Natural killer cell (primary cell): ENCODE data around the gene DAB2. TPM values are rescaled to one million over a fixed set of nuclear protein-coding genes. Genes with fewer than 3 reads are reported as not detected.

Experiments
- ATAC-seq, 3 donors: fragments of 150-1000 bp in 2 of 3; fragments of 200-7000 bp in 1 of 3; cut with Tn5 transposase; 1 replicate in 1 of 3; 2 replicates in 2 of 3; pipeline ENCODE4 v1.10.0; 2021; ENCODE audit warnings: mild to moderate bottlenecking in 2 of 3, moderate library complexity in 2 of 3
- DNase-seq, 2 donors: peaks; one replicate each; pipeline versions ENCODE4 v3.0.0 to v3.0.0-alpha.2; 2013 to 2021; ENCODE audit warnings: mixed read lengths in 1 of 2
- H3K27ac ChIP-seq: one replicate; pipeline ENCODE4 v1.5.1; 2013; ENCODE audit warnings: mild to moderate bottlenecking, low read length
- H3K27me3 ChIP-seq: one replicate; pipeline ENCODE4 v1.6.1; 2013; ENCODE audit warnings: low read length; ENCODE audit not compliant: control insufficient read depth, insufficient read depth
- H3K36me3 ChIP-seq: one replicate; pipeline ENCODE4 v1.6.1; 2013; ENCODE audit warnings: low read length; ENCODE audit not compliant: control insufficient read depth, insufficient read depth
- H3K4me1 ChIP-seq: one replicate; pipeline ENCODE4 v1.6.1; 2013; ENCODE audit warnings: low read length; ENCODE audit not compliant: control insufficient read depth, insufficient read depth
- H3K4me3 ChIP-seq: one replicate; pipeline ENCODE4 v1.5.1; 2013; ENCODE audit warnings: low read length
- H3K9me3 ChIP-seq: one replicate; pipeline ENCODE4 v1.6.1; 2013; ENCODE audit warnings: low read length; ENCODE audit not compliant: control insufficient read depth, insufficient read depth
- H3K27ac Mint-ChIP-seq, 2 donors: one replicate each; pipeline ENCODE4 v1.8.0; 2022; ENCODE audit warnings: mild to moderate bottlenecking in 2 of 2, mixed read lengths in 2 of 2, moderate library complexity in 1 of 2
- H3K27me3 Mint-ChIP-seq, 2 donors: one replicate each; pipeline ENCODE4 v1.8.0; 2022; ENCODE audit warnings: low read depth in 2 of 2, mixed read lengths in 2 of 2
- H3K36me3 Mint-ChIP-seq: one replicate; pipeline ENCODE4 v1.8.0; 2022; ENCODE audit warnings: mixed read lengths
- H3K4me1 Mint-ChIP-seq, 2 donors: one replicate each; pipeline ENCODE4 v1.8.0; 2022; ENCODE audit warnings: mixed read lengths in 2 of 2
- H3K4me3 Mint-ChIP-seq: one replicate; pipeline ENCODE4 v1.8.0; 2022; ENCODE audit warnings: mild to moderate bottlenecking, moderate library complexity, mixed read lengths
- H3K9me3 Mint-ChIP-seq, 2 donors: one replicate each; pipeline ENCODE4 v1.8.0; 2022; ENCODE audit warnings: mixed read lengths in 2 of 2
- WGBS: methylation state at CpG from one replicate; pipeline ENCODE4 v1.1.7; 2013; ENCODE audit warnings: missing lambda C conversion rate; ENCODE audit not compliant: insufficient coverage; 5-methylcytosine and 5-hydroxymethylcytosine counted together
- intact Hi-C: fragments of 100-400 bp; cut with micrococcal nuclease; formaldehyde crosslinking; loops from one replicate; pipeline ENCODE4 v1.14.2; 2022
- total RNA-seq, 4 donors: library from RNA; stranded (reverse); fragments of 120-200 nt in 1 of 4; gene quantifications; one replicate each; pipeline versions ENCODE4 v1.2.3 to v1.2.4, GENCODE V29; 2013 to 2022
- TF ChIP-seq, protein P1 (sequence below): fragments of 200-600 bp; IDR thresholded peaks from one replicate; pipeline ENCODE4 v1.8.0; 2022; ENCODE audit warnings: antibody characterized with exemption

The DAB2 gene
- total RNA-seq, 3 donors from 2014 or later (not counting 1 experiment from before 2014, with no cell fraction given): 33.0 to 53.8 (median 36.9) TPM

DNA sequence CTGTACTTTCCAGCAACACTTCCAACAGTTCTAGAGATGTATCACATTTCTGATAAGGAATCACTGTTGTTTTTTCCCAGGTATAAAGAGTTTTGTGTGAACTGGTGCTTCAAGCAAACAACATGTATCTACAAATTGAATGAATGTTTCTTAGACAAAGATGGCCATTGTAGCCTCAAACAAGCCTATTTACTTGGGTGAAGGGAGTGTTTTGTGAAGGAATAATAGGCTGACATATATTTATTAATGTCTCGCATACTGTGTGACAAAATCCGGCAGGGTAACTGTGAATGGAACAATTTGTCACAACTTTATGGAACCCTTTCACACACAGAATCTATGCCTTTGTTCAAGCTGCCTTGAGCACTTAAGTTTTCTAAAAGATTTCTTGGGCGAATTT lies 24.8 kb upstream of the DAB2 start:
- intact Hi-C loops: no loop called here
- H3K27ac ChIP-seq: no peak overlapping the region
- Mint-ChIP-seq H3K4me1 (no peaks in the 10 kb centered on the region), H3K27ac (no peak overlapping the region), H3K4me3 (no peak overlapping the region), H3K27me3 (peaks cover 0 to 2% of the 10 kb centered on the region in 2 donors), H3K36me3 (no peaks in the 10 kb centered on the region), H3K9me3 (no peaks in the 10 kb centered on the region)
- TF ChIP-seq, protein P1, sequence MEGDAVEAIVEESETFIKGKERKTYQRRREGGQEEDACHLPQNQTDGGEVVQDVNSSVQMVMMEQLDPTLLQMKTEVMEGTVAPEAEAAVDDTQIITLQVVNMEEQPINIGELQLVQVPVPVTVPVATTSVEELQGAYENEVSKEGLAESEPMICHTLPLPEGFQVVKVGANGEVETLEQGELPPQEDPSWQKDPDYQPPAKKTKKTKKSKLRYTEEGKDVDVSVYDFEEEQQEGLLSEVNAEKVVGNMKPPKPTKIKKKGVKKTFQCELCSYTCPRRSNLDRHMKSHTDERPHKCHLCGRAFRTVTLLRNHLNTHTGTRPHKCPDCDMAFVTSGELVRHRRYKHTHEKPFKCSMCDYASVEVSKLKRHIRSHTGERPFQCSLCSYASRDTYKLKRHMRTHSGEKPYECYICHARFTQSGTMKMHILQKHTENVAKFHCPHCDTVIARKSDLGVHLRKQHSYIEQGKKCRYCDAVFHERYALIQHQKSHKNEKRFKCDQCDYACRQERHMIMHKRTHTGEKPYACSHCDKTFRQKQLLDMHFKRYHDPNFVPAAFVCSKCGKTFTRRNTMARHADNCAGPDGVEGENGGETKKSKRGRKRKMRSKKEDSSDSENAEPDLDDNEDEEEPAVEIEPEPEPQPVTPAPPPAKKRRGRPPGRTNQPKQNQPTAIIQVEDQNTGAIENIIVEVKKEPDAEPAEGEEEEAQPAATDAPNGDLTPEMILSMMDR: no peak
- no peaks in the 10 kb centered on the region for H3K4me1 ChIP-seq
- H3K36me3 ChIP-seq: no peaks in the 10 kb centered on the region
- DNase-seq (no peak), ATAC-seq (no peak)
- no peak overlapping the region for H3K4me3 ChIP-seq
- WGBS: 85% methylated on average over 2 of the region's 3 CpGs
- no peaks in the 10 kb centered on the region for H3K9me3 ChIP-seq
- H3K27me3 ChIP-seq: peaks cover 2% of the 10 kb centered on the region

DNA sequence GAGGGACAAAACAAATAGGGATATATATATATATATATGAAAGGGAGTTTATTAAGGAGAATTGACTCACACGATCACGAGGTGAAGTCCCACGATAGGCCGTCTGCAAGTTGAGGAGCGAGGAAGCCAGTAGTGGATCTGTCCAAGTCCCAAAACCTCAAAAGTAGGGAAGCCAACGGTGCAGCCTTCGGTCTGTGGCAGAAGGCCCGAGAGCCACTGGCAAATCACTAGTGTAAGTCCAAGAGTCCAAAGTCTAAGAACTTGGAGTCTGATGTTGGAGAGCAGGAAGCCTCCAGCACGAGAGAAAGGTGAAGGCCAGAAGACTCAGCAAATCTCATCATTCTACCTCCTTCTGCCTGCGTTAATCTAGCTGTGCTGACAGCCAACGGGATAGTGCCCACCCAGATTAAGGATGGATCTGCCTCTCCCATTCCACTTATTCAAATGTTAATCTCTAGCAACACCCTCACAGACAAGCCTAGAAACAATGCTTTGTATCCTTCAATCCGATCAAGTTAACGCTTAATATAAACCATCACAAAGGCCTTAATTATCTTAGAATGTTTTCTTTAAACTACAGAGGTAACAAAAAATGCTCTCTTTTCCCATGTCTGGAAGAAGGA lies 23.8 kb upstream of the DAB2 start:
- no peaks in the 10 kb centered on the region for H3K36me3 Mint-ChIP-seq
- ATAC-seq: no peak
- no peak for DNase-seq
- H3K9me3 Mint-ChIP-seq: no peaks in the 10 kb centered on the region
- no peaks in the 10 kb centered on the region for H3K4me1 ChIP-seq
- no peaks in the 10 kb centered on the region for H3K4me1 Mint-ChIP-seq
- H3K27ac Mint-ChIP-seq: no peak overlapping the region
- no peak overlapping the region for H3K27ac ChIP-seq
- intact Hi-C loops: no loop called here
- 93% methylated on average over 13 of the region's 13 CpGs for WGBS
- TF ChIP-seq, protein P1: no peak
- H3K27me3 ChIP-seq: peaks cover 2% of the 10 kb centered on the region
- no peaks in the 10 kb centered on the region for H3K9me3 ChIP-seq
- no peak overlapping the region for H3K4me3 Mint-ChIP-seq
- H3K4me3 ChIP-seq: no peak overlapping the region
- peaks cover 0 to 2% of the 10 kb centered on the region in 2 donors for H3K27me3 Mint-ChIP-seq
- no peaks in the 10 kb centered on the region for H3K36me3 ChIP-seq

DNA sequence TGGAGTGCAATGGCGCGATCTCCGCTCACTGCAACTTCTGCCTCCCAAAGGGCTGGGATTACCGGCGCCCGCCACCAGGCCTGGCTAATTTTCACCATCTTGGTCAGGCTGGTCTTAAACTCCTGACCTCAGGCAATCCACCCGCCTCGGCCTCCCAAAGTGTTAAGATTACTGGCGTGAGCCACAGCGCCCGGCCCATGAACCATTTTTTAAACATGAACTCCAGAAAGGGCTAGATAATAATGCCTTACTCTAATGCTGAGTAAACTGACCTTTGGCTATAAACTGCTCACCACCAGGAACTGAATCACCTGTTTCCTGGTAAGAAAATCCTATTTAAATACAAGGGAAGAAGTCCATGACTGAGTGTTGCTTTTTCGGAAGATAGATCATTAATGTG lies 23.2 kb upstream of the DAB2 start:
- no peak overlapping the region for H3K27ac Mint-ChIP-seq
- H3K36me3 ChIP-seq: no peaks in the 10 kb centered on the region
- peaks cover 0 to 2% of the 10 kb centered on the region in 2 donors for H3K27me3 Mint-ChIP-seq
- no peaks in the 10 kb centered on the region for H3K36me3 Mint-ChIP-seq
- no peak overlapping the region for H3K4me3 ChIP-seq
- DNase-seq (no peak), ATAC-seq (no peak)
- peaks cover 2% of the 10 kb centered on the region for H3K27me3 ChIP-seq
- H3K9me3 ChIP-seq: no peaks in the 10 kb centered on the region
- H3K4me3 Mint-ChIP-seq: no peak overlapping the region
- H3K4me1 ChIP-seq: no peaks in the 10 kb centered on the region
- no peaks in the 10 kb centered on the region for H3K4me1 Mint-ChIP-seq
- H3K27ac ChIP-seq: no peak overlapping the region
- no peaks in the 10 kb centered on the region for H3K9me3 Mint-ChIP-seq
- intact Hi-C loops: no loop called here
- TF ChIP-seq, protein P1: no peak
- WGBS: 98% methylated on average over 12 of the region's 12 CpGs

DNA sequence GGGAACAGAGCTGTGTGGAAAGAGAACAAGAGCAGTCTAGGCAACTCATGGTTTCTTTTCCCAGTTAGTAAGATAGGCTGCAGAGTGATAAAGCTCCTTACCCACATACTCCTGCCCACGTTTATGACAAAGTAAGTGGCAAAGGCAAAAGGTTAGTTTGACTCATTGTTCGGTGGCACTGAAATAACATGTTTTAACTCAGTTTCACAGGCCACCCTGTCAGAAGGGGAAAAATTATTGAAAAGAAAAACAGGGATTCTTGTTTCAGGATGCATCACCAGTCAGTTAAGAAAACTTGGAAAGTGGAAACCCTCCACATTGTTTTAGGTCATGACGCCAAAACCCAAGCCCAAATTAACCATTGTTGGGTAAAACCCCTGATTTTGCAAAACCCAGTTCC lies 22.3 kb upstream of the DAB2 start:
- Histone ChIP-seq H3K27ac (no peak overlapping the region), H3K9me3 (no peaks in the 10 kb centered on the region), H3K4me1 (no peaks in the 10 kb centered on the region), H3K36me3 (no peaks in the 10 kb centered on the region), H3K27me3 (peaks cover 2% of the 10 kb centered on the region), H3K4me3 (no peak overlapping the region)
- ATAC-seq (no peak), DNase-seq (no peak)
- Mint-ChIP-seq H3K9me3 (no peaks in the 10 kb centered on the region), H3K27ac (no peak overlapping the region), H3K4me3 (no peak overlapping the region), H3K4me1 (no peaks in the 10 kb centered on the region), H3K36me3 (no peaks in the 10 kb centered on the region), H3K27me3 (peaks cover 0 to 2% of the 10 kb centered on the region in 2 donors)
- TF ChIP-seq, protein P1: no peak
- WGBS: 72% methylated on average over 2 of the region's 3 CpGs
- intact Hi-C loops: no loop called here
